NCI-H226 (cell line): Measurements from ENCODE around the gene FNDC3A.

Experiments used
- DNase-seq: peaks from one replicate; pipeline ENCODE4 v3.0.0-alpha.2; 2015

Gene FNDC3A

GRCh38 chr13:49220856-49221589 lies 245.3 kb downstream of the FNDC3A start:
- DNase-seq, result no peak

GRCh38 chr13:49221590-49221965 lies 245.9 kb downstream of the FNDC3A start:
- DNase-seq, result no peak

GRCh38 chr13:49225223-49226042 lies 249.7 kb downstream of the FNDC3A start:
- peak; percentile 28 for DNase-seq

GRCh38 chr13:49226613-49227012 lies 250.9 kb downstream of the FNDC3A start:
- DNase-seq, result no peak

GRCh38 chr13:49234741-49235140 lies 259.0 kb downstream of the FNDC3A start:
- DNase-seq, result no peak

- no peak for DNase-seq
These were observed 260.2 kb downstream of the FNDC3A start for GRCh38 chr13:49235856-49236431.

- peak; percentile 52 for DNase-seq
These were observed 262.9 kb downstream of the FNDC3A start for GRCh38 chr13:49238621-49239020.

GRCh38 chr13:49240017-49240416 lies 264.3 kb downstream of the FNDC3A start:
- peak; percentile 38 for DNase-seq

GRCh38 chr13:49241296-49241695 lies 265.6 kb downstream of the FNDC3A start:
- no peak for DNase-seq

GRCh38 chr13:49245101-49245500 lies 269.4 kb downstream of the FNDC3A start:
- no peak for DNase-seq

GRCh38 chr13:49246850-49247642 lies 271.3 kb downstream of the FNDC3A start:
- DNase-seq, result no peak

- peak; percentile 91 for DNase-seq
These were observed 272.2 kb downstream of the FNDC3A start, which contains the start of gene CDADC1 for GRCh38 chr13:49247643-49248621. TSS of gene CDADC1 (plus strand) at chr13:49247925. CDS start at chr13:49248038, 113 bp downstream.

GRCh38 chr13:49248622-49249002 lies 272.9 kb downstream of the FNDC3A start:
- DNase-seq, result no peak

- no peak for DNase-seq
These were observed 275.6 kb downstream of the FNDC3A start for GRCh38 chr13:49251326-49251725.

GRCh38 chr13:49253310-49253709 lies 277.6 kb downstream of the FNDC3A start:
- no peak for DNase-seq

GRCh38 chr13:49254007-49254406 lies 278.3 kb downstream of the FNDC3A start:
- no peak for DNase-seq

GRCh38 chr13:49256841-49257240 lies 281.1 kb downstream of the FNDC3A start:
- no peak for DNase-seq

- DNase-seq, result no peak
These were observed 282.5 kb downstream of the FNDC3A start for GRCh38 chr13:49258089-49258796.
